Cerebellar nuclear complex (tissue), 1 donor: ENCODE results near the gene TMEM184B.
"Not testable (repeated sequence)": the region's sequence is repeated elsewhere in the genome, so short reads cannot be mapped to it uniquely, and the experiment has no call there.

ENCODE experiments used
- DNase-seq, 2 experiments: peaks; one replicate each; lab custom pipeline; 2025; lab: John Stamatoyannopoulos, UW

TMEM184B gene

DNA sequence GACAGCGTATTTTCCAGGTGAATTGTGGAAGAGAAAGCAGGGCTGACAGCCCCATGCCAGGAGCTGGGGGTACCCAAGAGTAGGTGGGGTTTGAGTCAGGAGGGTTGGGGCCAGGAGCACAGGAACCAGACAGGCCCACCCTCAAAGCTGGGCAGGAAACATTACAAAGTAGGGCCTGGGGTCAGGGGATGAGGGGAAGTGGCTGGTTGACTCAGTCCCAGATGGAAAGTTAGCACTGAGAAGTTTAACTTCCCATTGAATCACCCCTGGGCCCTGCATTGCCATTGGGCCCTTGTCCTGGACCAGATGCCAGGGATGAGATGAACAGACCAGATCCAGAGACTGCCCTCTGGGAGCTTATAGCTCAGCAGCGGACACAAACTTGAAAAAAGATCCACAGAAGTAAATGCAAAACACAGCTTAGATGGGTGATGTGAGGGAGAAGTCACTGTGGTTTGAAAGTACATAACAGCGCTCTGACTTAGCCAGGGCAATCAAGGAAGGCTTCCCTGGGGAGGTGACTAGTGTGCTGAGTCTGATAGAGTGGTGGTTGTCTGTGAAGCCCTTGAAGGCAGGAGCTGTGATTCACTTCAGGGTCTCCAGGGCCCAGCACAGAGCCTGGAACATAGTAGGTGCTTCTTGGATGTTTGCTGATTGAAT lies 68.8 kb downstream of the TMEM184B start:
- no peak for DNase-seq

DNA sequence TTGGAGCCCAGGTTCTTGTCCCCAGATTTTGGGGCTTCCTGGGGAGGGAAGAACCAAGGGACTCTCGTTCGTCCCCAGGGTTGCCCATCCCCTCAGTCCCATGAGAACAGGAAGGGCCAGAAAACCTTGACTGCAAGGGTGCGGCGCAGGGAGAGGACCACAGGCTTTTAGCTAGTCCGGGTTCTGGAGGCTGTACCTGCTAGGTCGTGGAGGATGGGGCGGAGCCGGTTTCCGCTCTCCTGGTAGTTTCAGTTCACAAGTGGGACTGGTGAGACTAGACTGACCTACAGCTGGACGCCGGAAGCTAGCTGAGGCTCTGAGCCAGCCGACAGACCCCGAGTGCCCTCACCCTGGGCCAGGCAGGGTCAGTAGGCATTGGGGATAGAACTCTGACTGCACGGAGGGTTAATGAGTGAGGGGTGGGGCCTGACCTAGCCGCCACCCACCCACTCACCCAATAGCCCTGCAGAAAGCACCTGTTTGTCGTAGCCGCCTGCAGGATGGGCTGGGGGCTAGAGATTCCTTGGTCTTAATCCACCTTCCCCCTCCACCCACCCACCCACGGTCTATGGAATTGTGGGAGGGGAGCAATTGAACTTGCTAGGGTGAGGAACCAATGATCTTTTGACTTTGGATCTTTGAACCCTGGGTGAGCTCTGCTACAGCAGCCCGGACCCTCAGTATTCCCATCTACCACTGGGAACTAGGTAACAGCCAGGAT lies 69.6 kb downstream of the TMEM184B start:
- no peak for DNase-seq

DNA sequence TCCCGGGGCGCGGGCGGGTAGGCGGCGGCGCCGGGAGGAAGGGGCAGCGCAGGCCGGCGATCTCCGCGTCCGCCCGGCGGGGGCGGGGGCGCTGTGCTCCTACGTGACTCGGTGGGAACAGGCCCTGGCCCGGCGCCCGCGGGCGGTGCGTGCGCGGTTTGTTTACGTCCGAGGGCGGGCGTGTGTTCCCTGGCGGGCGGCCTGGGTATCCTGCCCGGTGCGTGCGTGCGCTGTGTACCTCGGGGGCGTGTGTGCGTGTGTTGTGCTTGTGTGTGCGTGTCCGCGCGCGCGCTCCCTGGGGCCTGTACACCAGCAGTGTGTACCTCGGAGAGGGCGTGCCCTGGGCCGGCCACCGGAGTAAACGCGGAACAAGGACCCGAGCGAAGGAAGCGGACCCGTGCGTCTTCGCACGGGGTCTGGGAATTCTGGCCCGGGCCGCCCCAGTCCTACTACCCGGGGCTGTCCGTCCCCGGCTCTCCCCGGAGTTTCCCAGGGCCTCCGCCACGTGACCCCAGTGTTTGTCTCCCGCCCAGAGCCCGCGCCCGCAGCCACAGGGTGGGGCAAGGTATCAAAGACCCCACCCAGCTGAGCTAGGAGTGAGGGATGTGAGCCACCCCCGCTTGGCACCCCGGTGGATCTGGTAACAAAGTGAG lies 70.2 kb downstream of the TMEM184B start:
- DNase-seq = no peak

DNA sequence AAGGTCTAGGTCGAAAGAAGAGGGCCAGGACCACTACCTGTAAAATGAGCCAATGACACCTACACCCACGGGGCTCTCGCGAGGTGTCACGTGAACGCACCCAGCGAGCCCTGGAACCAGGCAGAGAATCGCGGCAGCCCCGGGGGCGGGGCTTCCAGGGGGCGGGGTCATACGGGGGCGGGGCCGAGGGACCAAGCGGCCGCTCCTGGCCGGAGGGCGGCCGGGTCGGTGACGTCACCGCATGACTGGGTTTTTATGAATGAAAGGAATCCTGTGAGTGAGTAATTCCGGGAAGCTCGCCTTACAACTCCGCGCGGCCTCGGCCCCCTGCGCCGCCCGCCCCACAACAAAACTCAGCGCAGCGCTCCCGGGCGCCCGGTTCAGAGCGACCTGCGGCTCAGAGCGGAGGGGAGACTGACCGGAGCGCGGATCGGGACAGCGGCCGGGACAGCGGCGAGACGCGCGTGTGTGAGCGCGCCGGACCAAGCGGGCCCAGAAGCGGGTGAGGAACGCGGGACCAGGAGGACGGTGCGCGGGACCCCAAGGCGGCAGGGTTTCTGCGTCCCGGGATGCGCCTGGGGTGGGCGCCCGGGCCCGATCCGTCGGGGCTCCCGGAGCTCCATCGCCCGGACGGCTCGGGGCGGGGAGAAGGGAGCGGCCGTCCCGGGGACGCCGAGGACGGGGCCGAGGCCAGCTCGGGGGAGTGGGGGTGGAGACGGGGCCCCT lies 70.9 kb downstream of the TMEM184B start, which contains the start of gene MAFF:
Gene MAFF, plus strand, starts transcription at position 284 of the 726 bp plus-strand sequence. CDS start 11,860 bp downstream, outside the sequence.
- DNase-seq = peak in 1 of 2 experiments; percentile 78

GRCh38 chr22:38201371-38201710 lies 71.5 kb downstream of the TMEM184B start:
- DNase-seq = no peak

GRCh38 chr22:38199826-38200559 lies 72.8 kb downstream of the TMEM184B start:
- no peak for DNase-seq

DNA sequence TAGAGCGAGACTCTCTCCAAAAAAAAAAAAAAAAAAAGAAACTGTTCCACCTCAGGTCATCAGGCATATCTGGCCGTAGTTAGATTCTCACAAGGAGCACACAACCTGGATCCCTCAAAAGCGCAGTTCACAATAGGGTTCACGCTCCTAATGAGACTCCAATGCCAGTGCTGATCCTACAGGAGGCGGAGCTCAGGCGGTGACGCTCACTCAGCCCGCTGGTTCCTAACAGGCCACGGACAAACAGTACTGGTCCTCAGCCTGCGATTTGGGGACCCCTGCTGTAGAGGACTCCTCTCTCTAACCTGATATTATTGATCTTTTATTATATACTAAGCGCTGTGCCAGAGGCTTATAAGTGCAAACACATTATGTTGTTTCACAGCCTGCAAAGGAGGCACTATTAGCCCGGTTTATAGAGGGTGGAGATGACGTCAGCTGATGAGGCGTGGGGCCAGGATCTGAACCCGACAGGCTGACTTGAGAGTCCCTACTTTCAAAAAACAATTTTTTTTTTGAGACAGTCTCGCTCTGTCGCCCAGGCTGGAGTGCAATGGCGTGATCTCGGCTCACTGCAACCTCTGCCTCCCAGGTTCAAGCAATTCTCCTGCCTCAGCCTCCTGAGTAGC lies 75.9 kb downstream of the TMEM184B start:
- no peak for DNase-seq

DNA sequence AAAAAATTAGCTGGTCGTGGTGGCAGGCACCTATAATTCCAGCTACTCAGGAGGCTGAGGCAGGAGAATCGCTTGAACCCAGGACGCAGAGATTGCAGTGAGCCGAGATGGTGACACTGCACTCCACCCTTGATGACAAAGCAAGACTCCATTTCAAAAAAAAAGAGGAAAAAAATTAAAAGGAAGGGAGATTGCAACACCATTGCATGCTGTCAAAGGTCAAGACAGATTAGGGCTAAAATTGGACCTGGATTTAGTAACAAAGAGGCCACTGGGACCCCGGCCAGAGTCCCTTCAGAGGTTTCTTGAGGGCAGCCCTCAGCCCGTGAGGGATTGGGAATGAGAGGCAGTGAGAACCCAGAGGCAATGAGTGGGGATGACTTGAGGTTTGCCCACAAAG lies 79.2 kb downstream of the TMEM184B start:
- DNase-seq = no peak

DNA sequence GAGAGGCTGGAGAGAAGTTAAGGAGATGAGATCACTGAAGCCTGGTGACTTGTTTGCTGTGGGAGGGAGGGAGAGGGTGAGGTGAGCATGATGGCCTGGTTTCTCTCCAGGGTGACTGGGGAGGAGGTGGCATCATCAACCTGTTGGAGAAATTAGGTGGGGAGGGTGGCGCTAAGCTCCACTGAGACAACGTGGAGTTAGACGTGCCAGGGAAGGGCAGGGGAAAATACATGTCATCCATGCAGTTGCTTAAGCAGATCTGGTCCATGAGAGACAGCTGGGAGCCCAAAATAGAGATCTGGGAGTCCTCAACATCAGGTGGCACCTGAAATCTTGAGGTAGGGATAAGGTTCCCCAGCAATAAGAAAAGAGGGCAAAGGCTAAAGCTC lies 80.3 kb downstream of the TMEM184B start:
- DNase-seq = no peak

DNA sequence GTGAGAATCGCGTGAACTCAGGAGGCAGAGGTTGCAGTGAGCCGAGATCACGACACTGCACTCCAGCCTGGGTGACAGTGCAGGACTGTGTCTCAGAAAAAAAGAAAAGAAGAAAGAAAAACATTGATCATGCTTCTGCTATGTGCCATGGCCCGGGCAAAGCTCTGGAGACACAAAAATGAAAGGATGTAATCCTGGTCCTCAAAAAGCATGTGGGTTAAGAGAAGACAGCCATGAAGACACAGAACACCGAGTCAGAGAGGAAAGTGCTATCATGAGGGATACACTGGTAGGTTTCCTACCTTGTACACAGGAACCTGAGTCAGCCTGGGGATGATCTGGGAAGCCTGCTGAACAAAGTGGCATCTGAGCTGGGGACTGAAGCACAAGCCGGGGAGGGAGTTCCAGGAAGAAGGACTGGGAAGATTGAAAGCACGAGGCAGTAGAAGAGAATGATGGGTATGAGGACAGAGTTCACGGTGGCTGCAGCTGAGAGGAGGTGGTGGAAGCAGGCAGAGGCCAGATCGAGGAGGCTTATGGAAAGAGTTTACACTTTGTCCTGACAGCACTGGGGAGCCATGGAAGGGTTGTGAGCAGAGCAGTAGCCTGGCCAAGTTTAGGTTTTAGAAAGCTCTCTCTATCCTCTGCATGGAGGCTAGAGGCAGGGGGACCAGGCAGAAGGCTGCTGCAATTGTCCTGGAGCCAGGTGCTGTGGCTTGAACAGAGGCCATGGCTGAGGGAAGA lies 80.9 kb downstream of the TMEM184B start:
- no peak for DNase-seq

- DNase-seq = no peak
Observed at GRCh38 chr22:38191055-38191454, 81.8 kb downstream of the TMEM184B start.

DNA sequence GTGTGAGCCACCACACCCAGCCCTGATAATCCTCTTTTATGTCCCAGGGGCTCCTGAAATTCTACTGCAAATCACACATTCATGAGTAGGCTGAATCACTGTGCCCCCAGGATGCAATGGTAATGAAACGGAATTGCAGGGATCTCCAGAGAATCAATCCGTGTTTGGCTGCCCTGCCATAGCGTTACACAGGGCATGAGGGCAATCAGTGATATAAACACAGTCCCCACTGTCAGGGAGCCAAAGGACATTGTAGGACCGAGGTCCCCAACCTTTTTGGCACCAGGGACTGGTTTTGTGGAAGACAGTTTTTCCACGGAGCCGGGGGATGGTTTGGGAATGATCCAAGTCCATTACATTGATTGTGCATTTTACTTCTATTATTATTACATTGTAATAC lies 82.2 kb downstream of the TMEM184B start:
- DNase-seq = no peak

DNA sequence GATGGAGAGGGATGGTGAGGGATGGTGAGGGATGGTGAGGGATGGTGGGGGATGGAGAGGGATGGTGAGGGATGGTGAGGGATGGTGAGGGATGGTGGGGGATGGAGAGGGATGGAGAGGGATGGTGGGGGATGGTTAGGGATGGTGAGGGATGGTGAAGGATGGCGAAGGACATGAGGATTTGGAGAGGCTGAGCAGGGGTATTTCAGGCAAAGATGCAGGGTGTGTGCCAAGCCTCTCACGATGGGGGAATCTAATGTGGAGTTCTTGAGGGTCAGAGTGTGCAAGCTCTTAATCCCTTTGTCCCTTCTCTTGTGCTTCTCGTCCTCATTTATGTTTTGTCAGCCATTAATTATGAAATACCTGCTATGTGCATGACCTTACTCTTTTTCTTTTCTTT lies 83.7 kb downstream of the TMEM184B start:
- DNase-seq = no peak

DNA sequence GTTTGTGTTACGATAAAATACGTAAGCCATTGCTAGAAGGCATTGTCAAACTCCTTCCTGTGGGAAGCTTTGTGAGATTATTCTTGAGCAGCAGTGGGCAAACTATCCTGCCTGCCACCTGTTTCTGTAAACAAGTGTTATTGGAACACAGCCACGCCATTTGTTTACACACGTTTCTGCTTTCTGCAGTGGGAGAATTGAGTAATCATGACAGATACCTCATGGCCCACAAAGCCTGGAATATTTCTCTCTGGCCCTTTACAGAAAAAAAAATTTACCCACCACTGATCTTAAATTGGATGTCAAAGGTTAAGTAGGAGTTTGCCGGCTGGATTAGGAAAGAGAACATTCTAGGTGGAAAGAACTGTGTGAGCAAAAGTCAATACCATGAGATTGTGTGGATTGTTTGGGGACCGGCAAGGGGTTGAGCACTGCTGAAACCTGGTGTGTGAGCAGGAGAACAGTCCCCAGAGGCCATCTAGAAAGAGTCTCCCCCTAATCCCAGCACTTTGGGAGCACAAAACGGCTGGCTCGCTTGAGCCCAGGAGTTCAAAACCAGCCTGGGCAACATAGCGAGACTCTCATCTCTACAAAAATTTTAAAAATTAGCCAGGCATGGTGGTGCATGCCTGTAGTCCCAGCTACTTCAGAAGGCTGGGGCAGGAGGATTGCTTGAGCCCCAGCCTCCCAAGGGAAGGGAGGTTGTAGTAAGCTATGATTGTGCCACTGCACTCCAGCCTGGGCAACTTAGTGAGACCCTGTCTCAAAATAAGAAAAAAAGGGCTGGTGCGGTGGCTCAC lies 85.2 kb downstream of the TMEM184B start:
- no peak for DNase-seq

DNA sequence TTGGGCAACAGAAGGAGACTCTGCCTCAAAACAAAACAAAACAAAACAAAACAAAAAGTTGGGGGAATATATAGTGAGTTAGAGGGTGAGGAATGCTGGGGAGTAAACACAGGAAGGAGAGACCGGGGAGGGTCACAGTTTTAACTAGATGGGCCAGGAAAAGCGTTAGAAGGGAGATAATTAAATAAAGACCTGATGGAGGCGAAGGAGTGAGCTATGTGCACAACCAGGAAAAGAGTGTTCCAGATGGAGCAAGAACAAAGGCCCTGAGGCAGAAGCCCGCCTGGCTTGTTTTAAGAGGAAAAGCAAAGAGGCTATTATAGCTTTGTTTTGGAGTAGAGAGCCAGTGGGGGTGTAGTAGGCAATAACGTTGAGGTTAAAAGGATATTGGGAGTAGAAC lies 86.4 kb downstream of the TMEM184B start:
- no peak for DNase-seq

DNA sequence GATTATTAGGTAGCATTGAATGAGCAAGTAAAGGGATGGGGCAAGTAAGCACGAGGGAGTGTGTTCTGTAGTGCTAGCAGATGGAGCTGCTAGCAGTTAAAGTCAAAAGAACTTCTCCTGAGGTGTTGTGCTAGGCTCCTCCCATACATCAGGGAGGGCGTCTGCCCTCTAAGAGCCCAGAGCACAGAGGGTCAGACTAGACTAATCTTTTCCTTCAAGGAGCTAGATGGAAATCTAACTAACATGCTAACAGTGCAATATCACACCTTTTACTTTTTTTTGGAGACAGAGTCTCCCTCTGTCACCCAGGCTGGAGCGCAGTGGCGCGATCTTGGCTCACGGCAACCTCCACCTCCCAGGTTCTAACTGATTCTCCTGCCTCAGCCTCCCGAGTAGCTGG lies 88.0 kb downstream of the TMEM184B start:
- DNase-seq = no peak

DNA sequence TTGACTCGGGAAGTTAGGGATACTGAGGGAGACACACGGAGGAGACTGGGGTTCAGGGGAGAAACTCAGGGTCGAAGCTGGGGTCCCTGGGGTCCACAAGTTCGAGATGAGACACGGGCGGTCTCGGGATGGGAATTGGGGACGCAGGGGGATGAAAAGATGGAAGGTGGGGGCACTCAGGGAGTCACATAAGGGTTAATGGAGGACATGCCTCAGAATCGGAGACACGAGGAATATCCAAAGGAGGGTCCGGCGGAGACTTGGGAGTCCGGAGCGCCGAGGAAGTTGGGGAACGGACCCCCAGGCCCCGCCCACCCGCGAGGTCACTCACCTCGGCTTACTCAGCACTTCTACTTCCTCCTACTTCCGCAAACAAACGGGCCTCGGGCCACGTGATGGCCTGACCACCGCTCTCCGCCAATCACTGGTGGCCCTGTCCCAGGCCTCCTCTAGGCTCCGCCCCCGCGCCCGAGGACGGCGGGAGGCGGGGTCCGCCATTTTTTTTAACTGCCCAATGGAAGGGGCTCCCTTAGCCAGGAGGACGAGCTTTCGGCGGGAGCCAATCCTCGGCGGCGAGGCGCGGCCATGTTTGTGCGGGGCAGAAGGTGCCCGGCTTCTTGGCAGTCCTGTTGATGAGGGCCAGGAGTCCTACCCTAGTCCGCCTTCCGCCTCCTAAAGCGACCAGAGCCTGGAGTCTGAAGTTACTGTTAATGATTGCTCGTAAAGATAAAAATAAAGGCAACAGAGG lies 91.2 kb downstream of the TMEM184B start, which contains the start of gene PLA2G6:
Gene PLA2G6, minus strand, starts transcription at position 378 of the 748 bp plus-strand sequence. CDS start 12,404 bp downstream, outside the sequence.
- peak; percentile 85 to 96 for DNase-seq

- no peak for DNase-seq
Observed at GRCh38 chr22:38180841-38181452, 91.9 kb downstream of the TMEM184B start.

- not testable (repeated sequence) for DNase-seq
Observed at GRCh38 chr22:38178605-38178937, 94.2 kb downstream of the TMEM184B start.
